Measurements from ENCODE around the gene YPEL5. TPM values are rescaled to one million over a fixed set of nuclear protein-coding genes. Genes with fewer than 3 reads are reported as not detected.

The YPEL5 gene
- polyA plus RNA-seq, 1 of the 3 experiments (the other 2 are of a cell fraction): 60.5 TPM

DNA sequence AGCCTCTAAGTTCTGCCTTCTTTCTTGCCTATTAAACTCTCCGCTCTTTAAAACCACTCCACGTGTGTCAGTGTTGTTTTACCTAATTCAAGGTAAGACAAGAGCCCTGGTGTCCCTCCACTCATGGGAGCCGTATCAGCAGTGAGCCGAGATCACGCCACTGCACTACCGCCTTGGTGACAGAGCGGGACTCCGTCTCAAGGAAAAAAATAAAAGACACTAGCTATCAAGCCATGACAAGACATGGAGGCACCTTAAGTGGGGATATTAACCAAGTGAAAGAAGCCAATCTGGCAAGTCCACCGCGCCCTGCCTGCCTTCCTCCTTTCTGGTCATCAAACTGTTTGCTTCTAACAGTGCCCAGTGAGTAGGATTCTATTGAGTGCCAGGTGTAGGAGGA is 44.3 kb downstream of the YPEL5 start:
- no peak overlapping the region for H3K4me2 ChIP-seq
- H3K4me3 ChIP-seq (ENCODE audit: low read depth in 2 of 2, low read length in 1 of 2): no peak overlapping the region
- no peak overlapping the region for H2AFZ ChIP-seq (ENCODE audit: low read depth)
- no peak overlapping the region for H3K27ac ChIP-seq (ENCODE audit: low read depth in 2 of 2, low read length in 1 of 2)
- no peak for DNase-seq
- ChIA-PET POLR2A (no interaction called here), CTCF (interaction anchor here (4.0 to 4.1 kb wide), 2 partner anchors 26 to 521 kb away, joined by 15 to 21 read pairs; no protein-coding TSS in a partner anchor)
- peaks cover 3% of the 10 kb centered on the region; the same call in 1 of the 2 replicates for H3K27me3 ChIP-seq (ENCODE audit: insufficient read depth)
- TF ChIP-seq, protein P1, sequence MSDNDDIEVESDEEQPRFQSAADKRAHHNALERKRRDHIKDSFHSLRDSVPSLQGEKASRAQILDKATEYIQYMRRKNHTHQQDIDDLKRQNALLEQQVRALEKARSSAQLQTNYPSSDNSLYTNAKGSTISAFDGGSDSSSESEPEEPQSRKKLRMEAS (IDR thresholded peaks at IDR 0.05; ENCODE audit: low read depth): no peak
- TF ChIP-seq POLR2AphosphoS5 (IDR thresholded peaks at IDR 0.05; ENCODE audit: low read depth, low read length): no peak
- TF ChIP-seq TCF12 (IDR thresholded peaks at IDR 0.05): no peak
- no peak for TF ChIP-seq NFIC (IDR thresholded peaks at IDR 0.05; ENCODE audit: borderline replicate concordance)
- no peak for TF ChIP-seq RCOR1 (IDR thresholded peaks at IDR 0.05; ENCODE audit: low read length)
- TF ChIP-seq JUND (IDR thresholded peaks at IDR 0.05): no peak
- no peaks in the 10 kb centered on the region for H3F3A ChIP-seq (replicated peaks; ENCODE audit: insufficient read depth)
- no peaks in the 10 kb centered on the region for H4K20me1 ChIP-seq (ENCODE audit: insufficient read depth)
- H3K9ac ChIP-seq: no peak overlapping the region
- no peaks in the 10 kb centered on the region for H3K9me2 ChIP-seq
- H3K9me3 ChIP-seq: no peaks in the 10 kb centered on the region
- H3K79me2 ChIP-seq (ENCODE audit: insufficient read depth): no peaks in the 10 kb centered on the region
- whole genome bisulfite sequencing (ENCODE audit: low lambda C conversion rate): 87% methylated on average over 10 of the region's 10 CpGs
- H3K36me3 ChIP-seq (replicated peaks in 1 of 2; ENCODE audit: control insufficient read depth in 1 of 2, insufficient read depth in 2 of 2, low read length in 1 of 2): no peaks in the 10 kb centered on the region
- H3K4me1 ChIP-seq (ENCODE audit: control insufficient read depth in 1 of 2, insufficient read depth in 2 of 2, low read depth in 1 of 2, low read length in 1 of 2): peaks cover 0 to 4% of the 10 kb centered on the region in 2 experiments; a peak in 1 of 4 replicates

GRCh38 chr2:30191819-30192271 is 45.0 kb downstream of the YPEL5 start:
- ChIA-PET CTCF (interaction anchor here (0.9 to 4.1 kb wide), 6 partner anchors 17 to 521 kb away, joined by 3 to 21 read pairs (median 9); no protein-coding TSS in a partner anchor), POLR2A (no interaction called here)
- peaks cover 0 to 4% of the 10 kb centered on the region in 2 experiments; a peak in 1 of 4 replicates for H3K4me1 ChIP-seq (ENCODE audit: control insufficient read depth in 1 of 2, insufficient read depth in 2 of 2, low read depth in 1 of 2, low read length in 1 of 2)
- no peaks in the 10 kb centered on the region for H3K9me2 ChIP-seq
- no peak for DNase-seq
- H3K27ac ChIP-seq (ENCODE audit: low read depth in 2 of 2, low read length in 1 of 2): no peak overlapping the region
- peaks cover 3% of the 10 kb centered on the region; the same call in 1 of the 2 replicates for H3K27me3 ChIP-seq (ENCODE audit: insufficient read depth)
- H3K79me2 ChIP-seq (ENCODE audit: insufficient read depth): no peaks in the 10 kb centered on the region
- no peak overlapping the region for H3K4me3 ChIP-seq (ENCODE audit: low read depth in 2 of 2, low read length in 1 of 2)
- H2AFZ ChIP-seq (ENCODE audit: low read depth): no peak overlapping the region
- TF ChIP-seq, protein P2, sequence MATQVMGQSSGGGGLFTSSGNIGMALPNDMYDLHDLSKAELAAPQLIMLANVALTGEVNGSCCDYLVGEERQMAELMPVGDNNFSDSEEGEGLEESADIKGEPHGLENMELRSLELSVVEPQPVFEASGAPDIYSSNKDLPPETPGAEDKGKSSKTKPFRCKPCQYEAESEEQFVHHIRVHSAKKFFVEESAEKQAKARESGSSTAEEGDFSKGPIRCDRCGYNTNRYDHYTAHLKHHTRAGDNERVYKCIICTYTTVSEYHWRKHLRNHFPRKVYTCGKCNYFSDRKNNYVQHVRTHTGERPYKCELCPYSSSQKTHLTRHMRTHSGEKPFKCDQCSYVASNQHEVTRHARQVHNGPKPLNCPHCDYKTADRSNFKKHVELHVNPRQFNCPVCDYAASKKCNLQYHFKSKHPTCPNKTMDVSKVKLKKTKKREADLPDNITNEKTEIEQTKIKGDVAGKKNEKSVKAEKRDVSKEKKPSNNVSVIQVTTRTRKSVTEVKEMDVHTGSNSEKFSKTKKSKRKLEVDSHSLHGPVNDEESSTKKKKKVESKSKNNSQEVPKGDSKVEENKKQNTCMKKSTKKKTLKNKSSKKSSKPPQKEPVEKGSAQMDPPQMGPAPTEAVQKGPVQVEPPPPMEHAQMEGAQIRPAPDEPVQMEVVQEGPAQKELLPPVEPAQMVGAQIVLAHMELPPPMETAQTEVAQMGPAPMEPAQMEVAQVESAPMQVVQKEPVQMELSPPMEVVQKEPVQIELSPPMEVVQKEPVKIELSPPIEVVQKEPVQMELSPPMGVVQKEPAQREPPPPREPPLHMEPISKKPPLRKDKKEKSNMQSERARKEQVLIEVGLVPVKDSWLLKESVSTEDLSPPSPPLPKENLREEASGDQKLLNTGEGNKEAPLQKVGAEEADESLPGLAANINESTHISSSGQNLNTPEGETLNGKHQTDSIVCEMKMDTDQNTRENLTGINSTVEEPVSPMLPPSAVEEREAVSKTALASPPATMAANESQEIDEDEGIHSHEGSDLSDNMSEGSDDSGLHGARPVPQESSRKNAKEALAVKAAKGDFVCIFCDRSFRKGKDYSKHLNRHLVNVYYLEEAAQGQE (IDR thresholded peaks at IDR 0.05; ENCODE audit: low read depth, low read length): no peak
- TF ChIP-seq PBX3 (IDR thresholded peaks at IDR 0.05) (no peak), FOXJ3 (CRISPR knock-in tag; IDR thresholded peaks at IDR 0.05) (no peak), FOSL2 (IDR thresholded peaks at IDR 0.05; ENCODE audit: borderline replicate concordance, low read depth) (no peak), JUND (IDR thresholded peaks at IDR 0.05) (no peak), RXRA (IDR thresholded peaks at IDR 0.05; ENCODE audit: borderline replicate concordance, low read depth) (no peak)
- no peaks in the 10 kb centered on the region for H4K20me1 ChIP-seq (ENCODE audit: insufficient read depth)
- no peak overlapping the region for H3K4me2 ChIP-seq
- H3K36me3 ChIP-seq (replicated peaks in 1 of 2; ENCODE audit: control insufficient read depth in 1 of 2, insufficient read depth in 2 of 2, low read length in 1 of 2): no peaks in the 10 kb centered on the region
- WGBS (ENCODE audit: low lambda C conversion rate): 59% methylated on average over 7 of the region's 7 CpGs
- no peaks in the 10 kb centered on the region for H3K9me3 ChIP-seq
- H3K9ac ChIP-seq: no peak overlapping the region
- H3F3A ChIP-seq (replicated peaks; ENCODE audit: insufficient read depth): no peaks in the 10 kb centered on the region

Data from SK-N-SH (cell line).